Body of pancreas (tissue), 4 donors: Measurements from ENCODE around the gene TGIF2.

Experiments used
- POLR2A ChIP-seq, 3 donors: fragments of 450-650 bp; IDR thresholded peaks; one replicate each; pipeline ENCODE4 v1.6.1; 2016; ENCODE audit warnings: antibody characterized with exemption in 3 of 3, mild to moderate bottlenecking in 2 of 3
- TF ChIP-seq, protein P1 (sequence below), 7 experiments: fragments of 450-650 bp in 4 of 7; fragments of 200-600 bp in 3 of 7; sonication (generic) in 3 of 7; IDR thresholded peaks; one replicate each; pipeline ENCODE4 v1.5.1; 2016 to 2019; ENCODE audit warnings: antibody characterized with exemption in 7 of 7

DNA sequence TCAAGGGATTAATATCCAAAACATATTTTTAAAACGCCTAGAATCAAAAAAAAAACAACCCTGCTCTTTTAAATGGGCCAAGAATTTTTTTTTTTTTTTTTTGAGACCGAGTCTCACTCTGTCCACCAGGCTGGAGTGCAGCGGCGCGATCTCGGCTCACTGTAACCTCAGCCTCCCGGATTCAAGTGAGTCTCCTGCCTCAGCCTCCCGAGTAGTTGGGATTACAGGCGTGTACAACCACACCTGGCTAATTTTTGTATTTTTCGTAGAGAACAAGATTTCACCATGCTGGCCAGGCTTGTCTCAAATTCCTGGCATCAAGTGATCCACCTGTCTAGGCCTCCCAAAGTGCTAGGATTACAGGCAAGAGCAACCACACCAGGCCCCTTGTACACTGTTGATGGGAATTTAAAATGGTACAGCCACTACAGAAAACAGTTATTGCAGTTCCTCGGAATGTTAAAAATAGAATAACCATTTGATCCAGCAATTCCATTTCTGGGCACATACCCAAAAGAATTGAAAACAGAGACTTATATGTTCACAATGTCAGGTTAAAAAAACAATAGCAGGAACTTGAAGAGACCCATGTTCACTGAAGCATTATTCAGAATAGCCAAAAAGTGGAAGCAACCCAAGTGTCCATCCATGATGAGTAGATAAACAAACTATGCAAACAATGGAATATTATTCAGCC, 35.2 kb upstream of the TGIF2 start:
- TF ChIP-seq, protein P1, sequence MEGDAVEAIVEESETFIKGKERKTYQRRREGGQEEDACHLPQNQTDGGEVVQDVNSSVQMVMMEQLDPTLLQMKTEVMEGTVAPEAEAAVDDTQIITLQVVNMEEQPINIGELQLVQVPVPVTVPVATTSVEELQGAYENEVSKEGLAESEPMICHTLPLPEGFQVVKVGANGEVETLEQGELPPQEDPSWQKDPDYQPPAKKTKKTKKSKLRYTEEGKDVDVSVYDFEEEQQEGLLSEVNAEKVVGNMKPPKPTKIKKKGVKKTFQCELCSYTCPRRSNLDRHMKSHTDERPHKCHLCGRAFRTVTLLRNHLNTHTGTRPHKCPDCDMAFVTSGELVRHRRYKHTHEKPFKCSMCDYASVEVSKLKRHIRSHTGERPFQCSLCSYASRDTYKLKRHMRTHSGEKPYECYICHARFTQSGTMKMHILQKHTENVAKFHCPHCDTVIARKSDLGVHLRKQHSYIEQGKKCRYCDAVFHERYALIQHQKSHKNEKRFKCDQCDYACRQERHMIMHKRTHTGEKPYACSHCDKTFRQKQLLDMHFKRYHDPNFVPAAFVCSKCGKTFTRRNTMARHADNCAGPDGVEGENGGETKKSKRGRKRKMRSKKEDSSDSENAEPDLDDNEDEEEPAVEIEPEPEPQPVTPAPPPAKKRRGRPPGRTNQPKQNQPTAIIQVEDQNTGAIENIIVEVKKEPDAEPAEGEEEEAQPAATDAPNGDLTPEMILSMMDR (IDR thresholded peaks at IDR 0.05) = no peak
- TF ChIP-seq POLR2A (IDR thresholded peaks at IDR 0.05) = no peak
